Neuronal stem cell (in vitro differentiated cells): ENCODE results near the gene LRP4.

Experiments
- DNase-seq: peaks from one replicate; pipeline ENCODE4 v3.0.0-alpha.2; 2013; ENCODE audit warnings: low spot score
- H2AFZ ChIP-seq: one replicate; pipeline ENCODE4 v1.6.1; 2013; ENCODE audit warnings: mild to moderate bottlenecking, low read length, inconsistent platforms
- H2AK5ac ChIP-seq: 2 replicates; pipeline ENCODE4 v1.6.1; 2013; ENCODE audit warnings: low read depth, mild to moderate bottlenecking, inconsistent platforms, low read length, moderate library complexity, mixed read lengths
- H2BK120ac ChIP-seq: 2 replicates; pipeline ENCODE4 v1.6.1; 2013; ENCODE audit warnings: low read depth, mild to moderate bottlenecking, inconsistent platforms, low read length, moderate library complexity, mixed read lengths
- H2BK12ac ChIP-seq: one replicate; pipeline ENCODE4 v1.6.1; 2013; ENCODE audit warnings: low read length, inconsistent platforms
- H2BK15ac ChIP-seq: 2 replicates; pipeline ENCODE4 v1.6.1; 2013; ENCODE audit warnings: mild to moderate bottlenecking, low read length, inconsistent platforms, mixed read lengths
- H2BK5ac ChIP-seq: one replicate; pipeline ENCODE4 v1.6.1; 2013; ENCODE audit warnings: inconsistent platforms, mild to moderate bottlenecking, low read length, moderate library complexity
- H3K14ac ChIP-seq: one replicate; pipeline ENCODE4 v1.6.1; 2013; ENCODE audit warnings: low read length, inconsistent platforms
- H3K18ac ChIP-seq: 2 replicates; pipeline ENCODE4 v1.6.1; 2013; ENCODE audit warnings: low read length, inconsistent platforms
- H3K23ac ChIP-seq: 2 replicates; pipeline ENCODE4 v1.6.1; 2013; ENCODE audit warnings: low read depth, mild to moderate bottlenecking, mixed read lengths, low read length, inconsistent platforms; ENCODE audit not compliant: poor library complexity
- H3K27ac ChIP-seq: replicated peaks from 3 replicates; pipeline ENCODE4 v1.5.1; 2013; ENCODE audit warnings: low read length, inconsistent platforms
- H3K27me3 ChIP-seq, 3 experiments: 2 replicates each; pipeline ENCODE4 v1.6.1; 2013; ENCODE audit warnings: low read length in 3 of 3, mild to moderate bottlenecking in 2 of 3, inconsistent platforms in 1 of 3, low read depth in 1 of 3, mixed read lengths in 1 of 3, moderate library complexity in 1 of 3; ENCODE audit not compliant: control insufficient read depth in 3 of 3, insufficient read depth in 3 of 3
- H3K36me3 ChIP-seq, 2 donors: replicated peaks in 1 of 2; 2 replicates each; pipeline ENCODE4 v1.6.1; 2013; ENCODE audit warnings: low read length in 2 of 2; ENCODE audit not compliant: control insufficient read depth in 2 of 2, insufficient read depth in 2 of 2
- H3K4ac ChIP-seq: 2 replicates; pipeline ENCODE4 v1.6.1; 2013; ENCODE audit warnings: inconsistent platforms, mild to moderate bottlenecking, low read length, moderate library complexity
- H3K4me1 ChIP-seq, 2 donors: 1 replicate in 1 of 2; 2 replicates in 1 of 2; pipeline ENCODE4 v1.6.1; 2013; ENCODE audit warnings: low read length in 2 of 2, low read depth in 1 of 2; ENCODE audit not compliant: control insufficient read depth in 2 of 2, insufficient read depth in 1 of 2
- H3K4me2 ChIP-seq: one replicate; pipeline ENCODE4 v1.6.1; 2013; ENCODE audit warnings: mild to moderate bottlenecking, low read length, inconsistent platforms; ENCODE audit not compliant: insufficient read depth, poor library complexity, severe bottlenecking
- H3K4me3 ChIP-seq, 2 donors: 2 replicates each; pipeline ENCODE4 v1.5.1; 2013; ENCODE audit warnings: low read length in 2 of 2, mild to moderate bottlenecking in 2 of 2, inconsistent platforms in 1 of 2, moderate library complexity in 1 of 2
- H3K79me1 ChIP-seq: one replicate; pipeline ENCODE4 v1.6.1; 2013; ENCODE audit warnings: low read depth, mild to moderate bottlenecking, inconsistent platforms, low read length, moderate library complexity
- H3K9ac ChIP-seq: one replicate; pipeline ENCODE4 v1.6.1; 2013; ENCODE audit warnings: mild to moderate bottlenecking, low read depth, low read length, inconsistent platforms; ENCODE audit not compliant: poor library complexity
- H3K9me3 ChIP-seq, 2 donors: replicated peaks in 1 of 2; 2 replicates each; pipeline versions ENCODE3 to v1.6.1; 2013; ENCODE audit warnings: low read length in 2 of 2, mild to moderate bottlenecking in 2 of 2, inconsistent platforms in 1 of 2, low read depth in 1 of 2, mixed read lengths in 1 of 2, moderate library complexity in 1 of 2; ENCODE audit not compliant: control insufficient read depth in 2 of 2, insufficient read depth in 1 of 2
- H4K8ac ChIP-seq: one replicate; pipeline ENCODE4 v1.6.1; 2013; ENCODE audit warnings: low read depth, mild to moderate bottlenecking, inconsistent platforms, low read length, moderate library complexity
- H4K91ac ChIP-seq: one replicate; pipeline ENCODE4 v1.6.1; 2013; ENCODE audit warnings: low read length, low read depth, mild to moderate bottlenecking, inconsistent platforms; ENCODE audit not compliant: poor library complexity
- WGBS, 2 donors: extraction: QIAGEN DNeasy Blood & Tissue Kit; methylation state at CpG; one replicate each; pipeline ENCODE4 v1.1.7; 2013; ENCODE audit warnings: missing lambda C conversion rate in 2 of 2, mixed read lengths in 1 of 2; ENCODE audit not compliant: insufficient read length in 2 of 2, insufficient replicate concordance in 1 of 2; ENCODE audit errors: extremely low coverage in 2 of 2; 5-methylcytosine and 5-hydroxymethylcytosine counted together

LRP4 gene

GRCh38 chr11:46894961-46895360 lies 23.4 kb downstream of the LRP4 start:
- Histone ChIP-seq H3K4ac (no peak overlapping the region), H3K18ac (no peak overlapping the region), H3K14ac (no peak overlapping the region), H3K4me3 (no peak overlapping the region), H3K36me3 (peaks cover 39 to 80% of the 10 kb centered on the region in 2 donors), H4K91ac (no peak overlapping the region), H3K4me2 (no peak overlapping the region), H4K8ac (no peak overlapping the region), H2BK120ac (no peak overlapping the region), H2AK5ac (no peak overlapping the region), H3K23ac (no peak overlapping the region), H3K27me3 (no peaks in the 10 kb centered on the region), H3K4me1 (peaks cover 0 to 3% of the 10 kb centered on the region in 2 donors), H2BK15ac (no peak overlapping the region), H3K79me1 (peaks cover 2% of the 10 kb centered on the region), H3K9ac (no peak overlapping the region), H2BK12ac (no peak overlapping the region), H3K9me3 (peaks cover 0 to 11% of the 10 kb centered on the region in 2 donors), H2AFZ (no peak overlapping the region), H3K27ac (no peak overlapping the region), H2BK5ac (no peak overlapping the region)
- WGBS, 2 donors, result no CpG with 5 or more reads among the region's 10 CpGs
- DNase-seq, result no peak

GRCh38 chr11:46894506-46894905 lies 23.8 kb downstream of the LRP4 start:
- Histone ChIP-seq H4K8ac (no peak overlapping the region), H2BK15ac (no peak overlapping the region), H2BK5ac (no peak overlapping the region), H3K9me3 (peaks cover 0 to 9% of the 10 kb centered on the region in 2 donors), H3K4me3 (no peak overlapping the region), H3K27me3 (no peaks in the 10 kb centered on the region), H3K27ac (no peak overlapping the region), H3K4ac (no peak overlapping the region), H2AFZ (no peak overlapping the region), H3K4me1 (peaks cover 0 to 3% of the 10 kb centered on the region in 2 donors), H4K91ac (no peak overlapping the region), H3K4me2 (no peak overlapping the region), H3K23ac (no peak overlapping the region), H3K18ac (no peak overlapping the region), H3K14ac (no peak overlapping the region), H3K79me1 (peaks cover 2% of the 10 kb centered on the region), H2BK120ac (no peak overlapping the region), H3K9ac (no peak overlapping the region), H2BK12ac (no peak overlapping the region), H3K36me3 (peaks cover 38 to 80% of the 10 kb centered on the region in 2 donors), H2AK5ac (no peak overlapping the region)
- WGBS, 2 donors, result no CpG with 5 or more reads among the region's 16 CpGs
- no peak for DNase-seq

- Histone ChIP-seq H3K36me3 (peaks cover 38 to 76% of the 10 kb centered on the region in 2 donors), H3K27ac (no peak overlapping the region), H3K27me3 (no peaks in the 10 kb centered on the region), H3K4me1 (peaks cover 0 to 3% of the 10 kb centered on the region in 2 donors), H3K14ac (no peak overlapping the region), H2AFZ (no peak overlapping the region), H4K8ac (no peak overlapping the region), H3K79me1 (peaks cover 2% of the 10 kb centered on the region), H2BK120ac (no peak overlapping the region), H3K9ac (no peak overlapping the region), H3K4ac (no peak overlapping the region), H3K4me3 (no peak overlapping the region), H4K91ac (no peak overlapping the region), H3K23ac (no peak overlapping the region), H2BK15ac (no peak overlapping the region), H3K18ac (no peak overlapping the region), H3K4me2 (no peak overlapping the region), H2AK5ac (no peak overlapping the region), H2BK12ac (no peak overlapping the region), H2BK5ac (no peak overlapping the region), H3K9me3 (peaks cover 0 to 1% of the 10 kb centered on the region in 2 donors)
- no peak for DNase-seq
- WGBS, 2 donors, result no CpG with 5 or more reads among the region's 9 CpGs
Observed at GRCh38 chr11:46892838-46893237, 25.5 kb downstream of the LRP4 start.

GRCh38 chr11:46892109-46892508 lies 26.2 kb downstream of the LRP4 start:
- peaks cover 0 to 1% of the 10 kb centered on the region in 2 donors for H3K9me3 ChIP-seq
- H3K4me2 ChIP-seq, result no peak overlapping the region
- H3K4me1 ChIP-seq, result peaks cover 0 to 3% of the 10 kb centered on the region in 2 donors
- no peak overlapping the region for H2BK15ac ChIP-seq
- no peak overlapping the region for H4K91ac ChIP-seq
- H3K23ac ChIP-seq, result no peak overlapping the region
- no peak overlapping the region for H2BK5ac ChIP-seq
- H2BK120ac ChIP-seq, result no peak overlapping the region
- H3K36me3 ChIP-seq, result peaks cover 38 to 78% of the 10 kb centered on the region in 2 donors
- peaks cover 2% of the 10 kb centered on the region for H3K79me1 ChIP-seq
- no peak overlapping the region for H2BK12ac ChIP-seq
- no peak overlapping the region for H3K4ac ChIP-seq
- no peak overlapping the region for H3K9ac ChIP-seq
- H3K27ac ChIP-seq, result no peak overlapping the region
- no peak overlapping the region for H4K8ac ChIP-seq
- no peaks in the 10 kb centered on the region for H3K27me3 ChIP-seq
- H2AK5ac ChIP-seq, result no peak overlapping the region
- H3K18ac ChIP-seq, result no peak overlapping the region
- H3K14ac ChIP-seq, result no peak overlapping the region
- DNase-seq, result no peak
- H3K4me3 ChIP-seq, result no peak overlapping the region
- no peak overlapping the region for H2AFZ ChIP-seq
- no CpG with 5 or more reads among the region's 2 CpGs for WGBS, 2 donors
